HG02840 (cell line): ENCODE results near the gene KLHL30.

Source experiments
- ATAC-seq: cut with Tn5 transposase; IDR thresholded peaks from one replicate; pipeline ENCODE4 v1.9.1; 2021; ENCODE audit warnings: mild to moderate bottlenecking, moderate library complexity, moderate number of reproducible peaks; ENCODE audit not compliant: unreplicated experiment, low FRiP score

The KLHL30 gene

GRCh38 chr2:238117199-238118154 lies 21.0 kb upstream of the KLHL30 start:
- ATAC-seq, result no peak

- no peak for ATAC-seq
These were observed 18.6 kb upstream of the KLHL30 start for GRCh38 chr2:238119756-238120462.

DNA sequence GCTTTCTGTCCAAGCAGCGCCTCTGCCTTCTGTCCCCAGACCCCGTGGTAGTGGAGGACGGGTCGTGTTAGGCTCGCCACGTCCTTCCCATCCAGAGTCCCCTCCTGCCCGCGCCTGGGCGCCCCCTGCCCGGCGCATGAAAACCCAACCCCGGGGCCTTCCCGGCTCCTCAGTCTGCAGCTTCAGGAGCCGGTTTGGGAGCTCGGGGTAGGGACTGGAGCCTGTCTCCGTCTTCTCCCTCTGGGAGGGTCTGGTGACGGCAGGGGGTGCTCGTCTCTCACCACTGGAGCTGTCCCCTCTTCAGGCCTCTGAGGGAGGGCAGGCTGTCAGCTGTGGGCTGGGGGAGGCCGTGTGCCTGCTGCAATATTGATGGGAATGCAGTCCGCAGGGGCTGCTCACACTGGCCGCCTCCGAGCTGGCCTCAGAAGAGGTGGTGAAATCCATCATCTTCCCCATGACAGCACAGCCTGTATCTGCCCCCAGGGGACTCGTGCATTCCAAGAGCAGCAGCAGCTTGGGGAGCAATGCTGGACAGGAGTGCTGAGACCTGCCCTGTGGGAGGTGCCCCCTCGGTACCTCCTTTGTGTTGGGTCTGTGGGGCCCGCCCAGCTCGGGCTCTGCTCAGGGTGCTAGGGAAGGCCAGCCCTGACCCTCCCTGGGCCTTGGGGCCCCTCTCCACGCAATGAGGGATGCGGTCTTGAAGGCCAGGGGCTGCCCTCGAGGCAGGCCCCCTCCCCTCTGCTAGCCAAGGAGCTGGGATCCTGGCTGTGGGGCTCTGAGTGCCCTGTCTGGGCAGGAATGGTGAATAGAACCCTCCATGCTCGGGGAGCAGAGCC lies 17.8 kb upstream of the KLHL30 start:
- no peak for ATAC-seq

DNA sequence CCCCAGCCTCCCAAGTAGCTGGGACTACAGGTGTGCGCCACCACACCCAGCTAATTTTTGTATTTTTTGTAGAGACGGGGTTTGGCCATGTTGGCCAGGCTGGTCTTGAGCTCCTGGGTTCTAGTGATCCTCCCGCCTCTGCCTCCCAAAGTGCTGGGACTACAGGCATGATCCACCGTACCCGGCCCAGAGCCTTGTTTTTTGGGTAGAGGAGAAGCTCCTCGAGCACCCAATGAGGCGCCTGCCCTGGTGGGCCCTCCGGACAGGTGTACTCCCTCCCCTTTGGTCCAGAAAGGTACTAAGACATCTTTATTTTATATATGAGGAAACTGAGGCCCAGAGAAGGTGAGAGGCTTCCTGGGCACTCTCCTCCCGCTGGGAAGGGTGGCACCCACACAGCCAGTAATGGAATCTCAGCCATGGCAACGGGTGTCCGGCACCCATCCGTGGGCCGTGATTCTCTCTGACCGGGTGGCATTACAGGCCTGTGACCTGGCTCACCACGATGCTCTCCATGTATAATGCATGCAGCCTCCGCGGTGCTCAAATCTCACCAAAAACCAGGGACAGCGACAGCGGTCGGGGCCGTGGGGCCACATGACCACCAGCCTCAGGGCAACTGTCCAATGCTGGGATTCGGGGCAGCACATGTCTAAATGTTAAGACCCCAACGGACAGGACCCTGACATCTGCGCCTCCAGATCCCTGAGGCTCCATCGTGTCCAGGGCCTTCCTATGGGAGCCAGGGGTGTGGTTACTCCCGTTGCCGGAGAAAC lies 16.8 kb upstream of the KLHL30 start:
- ATAC-seq, result no peak

GRCh38 chr2:238122287-238123217 lies 15.9 kb upstream of the KLHL30 start:
- ATAC-seq, result no peak

DNA sequence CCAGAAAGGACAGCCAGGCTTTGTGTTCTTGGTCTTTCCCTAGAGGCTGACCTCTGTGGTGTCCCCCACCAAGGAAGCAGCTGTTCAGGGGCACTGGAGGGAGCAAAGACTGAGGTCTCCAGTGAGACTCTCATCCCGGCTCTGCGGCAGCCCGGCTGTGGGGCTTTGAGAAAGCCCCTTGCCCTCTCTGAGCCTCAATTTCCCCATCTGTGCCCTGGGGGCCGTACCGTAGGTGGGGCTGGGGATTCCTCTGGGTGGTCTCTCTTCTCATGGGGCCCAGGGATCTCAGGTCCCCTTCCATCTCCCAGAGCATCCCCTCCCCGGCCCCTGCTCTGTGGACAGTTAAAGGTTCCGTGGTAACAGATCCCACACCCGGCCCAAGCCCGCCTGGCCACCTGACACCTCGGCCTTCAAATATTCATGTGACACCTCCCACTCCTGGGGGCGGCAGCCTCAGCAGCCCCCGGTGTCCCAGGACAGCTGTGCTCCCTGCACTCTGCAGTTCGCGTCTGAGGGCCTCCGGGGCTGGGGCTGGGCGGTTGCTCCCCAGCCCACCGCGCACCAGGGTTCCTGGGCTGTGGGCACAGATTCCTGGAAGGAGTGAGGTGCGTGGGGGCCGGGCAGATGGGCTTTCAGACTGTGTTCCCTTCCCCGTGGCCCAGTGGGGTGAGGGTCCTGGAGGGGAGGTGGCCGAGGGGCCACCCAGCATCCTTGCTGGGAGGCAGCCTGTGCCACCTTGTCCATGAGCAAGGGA lies 15.1 kb upstream of the KLHL30 start:
- no peak for ATAC-seq

DNA sequence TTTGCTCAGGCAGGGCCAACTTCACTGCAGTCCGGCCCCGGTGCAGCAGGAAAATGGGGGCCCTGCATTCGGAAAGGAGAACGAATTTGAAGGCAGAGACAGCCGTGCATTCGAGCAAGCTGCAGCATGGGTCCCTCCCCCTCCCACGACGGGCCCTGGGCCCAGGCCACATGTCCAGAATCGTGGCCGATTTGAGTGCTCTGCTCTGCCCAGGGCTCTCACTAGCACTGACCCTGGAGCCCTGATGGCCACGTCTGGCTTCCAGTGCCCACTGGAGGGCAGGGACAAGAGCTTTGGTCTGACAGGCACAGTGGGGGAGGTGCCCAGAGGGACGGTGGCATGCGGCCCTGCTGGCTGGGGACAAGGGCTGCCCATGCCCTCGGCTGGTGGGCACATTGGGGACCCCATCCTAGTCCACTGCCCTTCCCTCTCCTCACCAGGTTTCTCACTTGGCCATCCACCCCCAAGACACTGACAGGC lies 14.4 kb upstream of the KLHL30 start:
- no peak for ATAC-seq

DNA sequence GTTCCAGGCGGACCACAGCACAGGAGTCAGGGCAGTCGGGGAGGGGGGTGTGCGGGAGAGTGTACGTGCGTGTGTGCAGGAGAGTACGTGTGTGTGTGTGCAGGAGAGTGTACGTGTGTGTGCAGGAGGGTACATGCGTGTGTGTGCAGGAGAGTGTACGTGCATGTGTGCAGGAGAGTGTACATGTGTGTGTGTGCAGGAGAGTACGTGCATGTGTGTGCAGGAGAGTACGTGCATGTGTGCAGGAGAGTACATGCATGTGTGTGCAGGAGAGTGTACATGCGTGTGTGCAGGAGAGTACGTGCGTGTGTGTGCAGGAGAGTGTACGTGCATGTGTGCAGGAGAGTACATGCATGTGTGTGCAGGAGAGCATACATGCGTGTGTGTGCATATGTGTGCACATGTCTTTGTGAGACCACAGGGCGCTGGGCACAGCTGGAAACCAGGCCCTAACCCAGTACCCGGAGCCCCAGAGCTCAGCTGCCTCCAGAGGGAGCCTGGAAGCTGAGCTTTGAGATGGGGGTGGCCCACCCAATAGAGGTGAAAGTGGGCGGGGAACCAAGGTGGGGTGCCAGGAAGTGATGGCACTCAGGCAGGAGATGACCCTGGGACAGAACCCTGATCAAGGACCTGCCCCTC lies 13.9 kb upstream of the KLHL30 start:
- ATAC-seq, result no peak

DNA sequence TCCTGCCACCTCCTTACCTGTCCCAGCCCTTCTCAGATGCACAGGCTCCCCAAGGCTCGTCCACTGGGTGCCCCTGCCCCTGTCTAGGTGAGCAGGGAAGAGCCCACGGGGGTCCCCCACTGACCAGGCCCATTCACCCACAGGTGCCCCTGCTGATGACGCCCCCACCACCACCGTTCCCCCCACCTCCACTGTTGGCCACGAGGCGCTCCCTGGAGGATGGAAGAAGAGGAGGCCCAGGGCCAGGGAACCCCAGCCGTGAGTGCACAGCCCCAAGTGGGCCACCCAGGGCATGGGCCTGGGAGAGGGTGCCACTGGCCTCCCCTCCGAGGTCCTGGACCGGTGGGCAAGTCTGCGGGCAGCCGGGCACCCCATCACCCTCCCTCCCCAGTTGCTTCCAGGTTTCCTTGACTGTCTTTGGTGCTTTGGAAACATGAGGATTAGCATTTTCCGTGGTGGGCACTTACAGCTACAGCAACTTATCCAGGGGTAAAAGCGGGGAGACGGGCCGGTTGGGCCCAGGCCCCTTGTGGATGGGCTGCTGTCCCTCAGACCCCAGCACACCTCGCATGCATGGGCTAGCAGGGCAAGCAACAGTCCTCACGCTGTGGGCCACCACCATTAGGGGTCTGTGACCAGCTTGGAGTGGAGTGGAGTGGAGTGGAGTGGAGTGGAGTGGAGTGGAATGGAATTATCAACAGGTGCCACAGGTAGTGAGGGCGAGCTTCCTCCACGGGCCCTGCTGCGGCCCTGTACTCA lies 13.2 kb upstream of the KLHL30 start:
- ATAC-seq, result no peak

- ATAC-seq, result no peak
These were observed 12.1 kb upstream of the KLHL30 start for GRCh38 chr2:238126338-238126737.

DNA sequence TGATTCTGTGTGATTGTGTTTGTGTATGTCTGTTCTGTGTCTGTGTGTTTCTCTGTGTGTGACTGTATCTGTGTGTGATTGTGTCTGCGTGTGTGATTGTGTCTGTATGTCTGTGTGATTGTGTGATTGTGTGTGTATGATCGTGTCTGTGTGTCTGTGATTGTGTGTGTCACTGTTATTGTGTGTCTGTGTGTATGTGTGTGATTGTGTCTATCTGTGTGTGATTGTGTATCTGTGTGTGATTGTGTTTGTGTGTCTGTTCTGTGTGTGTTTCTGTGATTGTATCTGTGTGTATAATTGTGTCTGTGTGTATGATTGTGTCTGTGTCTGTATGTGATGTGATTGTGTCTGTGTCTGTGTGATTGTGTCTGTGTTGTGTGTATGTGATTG lies 11.7 kb upstream of the KLHL30 start:
- no peak for ATAC-seq

DNA sequence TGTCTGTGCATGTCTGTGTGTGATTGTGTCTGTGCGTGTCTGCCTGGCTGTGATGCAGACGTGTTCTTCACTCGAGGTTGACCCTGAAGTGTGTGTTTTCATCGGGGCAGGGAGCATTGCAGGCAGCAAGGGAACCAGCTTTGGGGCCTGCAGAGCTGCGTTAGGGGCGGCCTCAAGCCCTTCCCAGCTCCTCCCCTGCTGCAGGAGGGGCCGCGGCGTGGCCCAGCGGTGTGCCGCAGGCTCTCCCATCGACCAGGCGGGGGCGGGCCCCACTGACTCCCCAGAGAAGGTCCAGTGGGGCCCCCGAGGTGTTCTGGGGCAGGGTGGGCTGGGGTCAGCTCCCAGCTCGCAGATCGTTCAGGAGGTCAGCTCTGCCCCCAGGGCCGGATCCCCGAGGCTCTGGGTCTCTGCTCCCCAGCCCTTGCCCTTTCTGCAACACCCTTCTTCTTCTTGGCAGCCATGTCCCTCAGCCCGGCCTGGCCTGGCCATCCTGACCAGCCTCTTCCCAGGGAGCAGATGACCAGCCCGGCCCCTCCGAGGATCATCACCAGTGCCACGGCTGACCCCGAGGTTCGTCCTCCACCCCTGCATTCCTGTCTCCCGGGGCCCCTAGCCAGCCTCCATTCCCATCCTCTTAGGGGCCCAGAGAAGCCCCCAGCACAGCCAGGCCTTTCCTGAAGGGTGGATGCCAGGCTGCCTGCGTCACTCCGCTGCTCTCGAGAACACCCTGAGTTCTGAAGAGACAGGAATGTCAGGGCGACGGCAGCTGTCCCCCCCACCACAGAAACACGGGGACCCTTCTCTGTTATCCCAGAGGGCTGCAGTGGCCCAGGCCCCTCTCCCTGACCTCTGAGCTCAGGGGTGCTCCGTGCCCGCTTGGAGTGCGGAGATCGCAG lies 11.1 kb upstream of the KLHL30 start:
- no peak for ATAC-seq

DNA sequence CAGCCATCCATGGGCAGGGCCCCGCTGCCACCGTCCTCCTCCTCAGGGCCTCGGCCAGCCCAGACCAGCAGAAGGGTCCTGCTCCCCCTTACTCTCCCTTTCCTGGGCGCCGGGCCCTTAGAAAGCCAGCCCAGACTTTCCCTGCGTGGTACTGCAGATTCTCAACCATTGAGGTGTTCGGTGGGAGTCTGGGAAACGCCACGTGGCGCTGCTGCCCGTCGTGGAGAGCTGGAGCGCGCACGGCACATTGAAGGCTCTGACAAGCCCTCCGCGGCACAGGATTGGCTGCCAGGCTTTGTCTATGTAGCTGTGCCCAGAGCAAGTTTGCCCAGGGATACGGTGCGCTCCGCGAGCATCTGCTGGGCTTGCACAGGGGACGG lies 10.4 kb upstream of the KLHL30 start:
- no peak for ATAC-seq

- ATAC-seq, result no peak
These were observed 9.9 kb upstream of the KLHL30 start for GRCh38 chr2:238128534-238129001.

DNA sequence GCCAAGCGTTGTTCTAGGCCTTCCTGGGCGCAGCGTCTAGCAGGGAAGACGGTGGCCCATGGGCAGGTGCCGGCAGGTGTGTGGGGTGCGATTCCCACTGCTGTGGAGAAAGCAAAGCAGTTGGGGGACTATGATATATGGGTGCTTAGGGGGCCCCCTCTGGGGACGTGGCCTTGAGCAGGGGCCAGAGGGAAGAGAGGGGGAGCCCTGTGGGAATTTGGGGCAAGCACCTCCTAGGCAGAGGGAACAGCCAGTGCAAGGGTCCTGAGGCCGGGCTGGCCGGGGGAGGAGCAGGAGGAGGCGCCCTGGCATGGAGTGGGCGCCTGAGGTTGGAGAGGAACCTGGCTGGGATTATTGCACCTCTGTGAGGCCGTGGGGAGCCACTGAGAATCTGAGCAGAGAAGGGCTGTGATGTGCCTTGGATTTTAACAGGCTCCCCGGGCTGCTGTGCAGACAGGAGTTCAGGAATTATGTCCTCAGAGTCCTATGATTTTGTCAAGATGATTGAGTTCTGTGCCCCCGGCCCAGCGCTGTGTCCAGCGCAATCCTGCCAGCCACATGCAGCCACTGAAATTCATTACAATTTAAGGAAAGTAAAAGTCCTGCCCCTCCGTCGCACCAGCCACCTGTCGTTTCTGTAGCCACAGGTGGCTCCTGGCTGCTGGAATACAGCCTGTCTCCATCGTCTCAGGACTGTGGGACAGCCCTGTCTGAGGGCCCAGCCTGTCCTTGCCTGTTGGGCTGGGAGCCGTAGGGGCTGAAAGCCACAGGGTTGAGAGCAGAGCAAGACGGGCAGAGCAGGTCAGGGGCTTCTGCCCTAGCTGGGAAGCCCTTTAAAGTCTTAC lies 9.1 kb upstream of the KLHL30 start:
- no peak for ATAC-seq
